ENCODE results near the gene ZNF771.
"Not testable (repeated sequence)": the region's sequence is repeated elsewhere in the genome, so short reads cannot be mapped to it uniquely, and the experiment has no call there.

The ZNF771 gene

DNA sequence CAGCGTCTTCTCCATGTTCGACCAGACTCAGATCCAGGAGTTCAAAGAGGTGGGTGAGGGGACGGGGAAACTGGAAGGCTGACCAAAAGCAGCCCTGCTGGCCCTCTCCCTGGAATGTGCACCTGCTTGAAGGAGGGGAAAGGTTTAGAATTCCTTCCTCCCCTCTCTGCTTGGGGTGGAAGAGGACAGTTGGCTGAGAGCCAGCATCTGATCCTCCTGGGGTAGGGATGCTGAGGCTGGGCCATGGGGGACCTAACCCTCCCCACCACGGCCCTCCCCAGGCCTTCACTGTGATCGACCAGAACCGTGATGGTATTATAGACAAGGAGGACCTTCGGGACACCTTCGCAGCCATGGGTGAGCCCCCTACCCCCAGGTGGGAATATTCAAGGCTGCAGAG is 31.5 kb upstream of the ZNF771 start:
- no peak for DNase-seq (ENCODE audit: low spot score)

DNA sequence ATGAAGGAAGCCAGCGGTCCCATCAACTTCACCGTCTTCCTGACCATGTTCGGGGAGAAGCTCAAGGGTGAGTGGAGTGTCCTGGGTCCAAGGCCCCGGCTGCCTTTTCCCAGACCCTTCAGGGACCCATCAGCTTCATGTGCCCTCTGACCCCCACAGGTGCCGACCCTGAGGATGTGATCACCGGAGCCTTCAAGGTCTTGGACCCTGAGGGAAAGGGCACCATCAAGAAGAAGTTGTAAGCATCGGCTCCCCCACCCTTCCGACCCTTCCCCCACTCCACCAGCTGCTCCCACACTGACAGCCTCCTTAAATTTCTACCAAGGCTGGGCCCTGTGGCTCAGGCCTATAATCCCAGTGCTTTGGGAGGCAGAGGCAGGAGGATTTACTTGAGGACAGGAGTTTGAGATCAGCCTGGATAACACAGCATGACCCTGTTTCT is 30.9 kb upstream of the ZNF771 start:
- DNase-seq (ENCODE audit: low spot score), result no peak

DNA sequence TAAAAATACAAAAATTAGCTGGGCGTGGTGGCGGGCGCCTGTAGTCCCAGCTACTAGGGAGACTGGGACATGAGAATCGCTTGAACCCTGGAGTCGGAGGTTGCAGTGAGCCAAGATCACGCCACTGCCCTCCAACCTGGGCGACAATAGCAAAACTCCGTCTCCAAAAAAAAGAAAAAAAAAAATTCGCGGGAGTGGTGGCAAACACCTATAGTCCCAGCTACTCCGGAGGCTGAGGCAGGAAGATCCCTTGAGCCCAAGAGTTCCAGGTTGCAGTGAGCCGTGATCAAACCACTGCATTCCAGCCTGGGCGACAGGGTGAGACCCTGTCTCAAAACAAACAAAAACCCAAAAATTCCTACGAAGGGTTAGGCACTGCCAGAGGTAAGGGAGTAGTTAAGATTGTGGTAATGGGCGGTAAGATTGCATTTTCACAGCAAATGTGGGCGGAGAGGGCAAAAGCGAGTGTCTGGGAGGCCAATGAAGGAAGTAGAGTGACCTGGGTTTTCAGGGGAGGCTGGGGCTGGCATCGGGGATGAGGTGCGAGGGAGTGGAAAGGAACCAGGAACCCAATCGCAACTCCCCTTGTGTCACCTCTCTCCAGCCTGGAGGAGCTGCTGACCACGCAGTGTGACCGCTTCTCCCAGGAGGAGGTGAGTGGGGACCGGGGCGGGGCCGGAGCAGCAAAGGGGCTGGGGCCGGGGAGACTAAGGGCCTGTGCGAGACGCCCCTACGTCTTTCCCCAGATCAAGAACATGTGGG is 30.2 kb upstream of the ZNF771 start:
- no peak for DNase-seq (ENCODE audit: low spot score)

DNA sequence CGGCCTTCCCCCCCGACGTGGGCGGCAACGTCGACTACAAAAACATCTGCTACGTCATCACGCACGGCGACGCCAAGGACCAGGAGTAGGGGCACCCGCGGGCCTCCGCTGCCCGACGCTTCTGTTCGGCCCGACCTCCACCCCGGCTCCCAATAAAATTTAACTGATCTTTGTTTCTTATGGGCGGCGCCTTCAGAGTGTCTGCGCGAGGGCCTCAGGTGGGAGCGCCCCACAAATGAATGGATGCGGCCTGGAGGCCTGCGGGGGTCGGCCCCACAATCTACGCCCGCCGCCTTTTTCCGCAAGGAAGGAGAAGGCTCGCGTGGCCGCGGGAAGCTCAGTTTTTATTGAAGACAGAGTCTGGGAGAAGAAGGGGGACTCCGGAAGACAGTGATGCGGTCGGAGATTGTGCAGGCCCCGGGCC is 29.6 kb upstream of the ZNF771 start:
- DNase-seq (ENCODE audit: low spot score), result peak; percentile 97

DNA sequence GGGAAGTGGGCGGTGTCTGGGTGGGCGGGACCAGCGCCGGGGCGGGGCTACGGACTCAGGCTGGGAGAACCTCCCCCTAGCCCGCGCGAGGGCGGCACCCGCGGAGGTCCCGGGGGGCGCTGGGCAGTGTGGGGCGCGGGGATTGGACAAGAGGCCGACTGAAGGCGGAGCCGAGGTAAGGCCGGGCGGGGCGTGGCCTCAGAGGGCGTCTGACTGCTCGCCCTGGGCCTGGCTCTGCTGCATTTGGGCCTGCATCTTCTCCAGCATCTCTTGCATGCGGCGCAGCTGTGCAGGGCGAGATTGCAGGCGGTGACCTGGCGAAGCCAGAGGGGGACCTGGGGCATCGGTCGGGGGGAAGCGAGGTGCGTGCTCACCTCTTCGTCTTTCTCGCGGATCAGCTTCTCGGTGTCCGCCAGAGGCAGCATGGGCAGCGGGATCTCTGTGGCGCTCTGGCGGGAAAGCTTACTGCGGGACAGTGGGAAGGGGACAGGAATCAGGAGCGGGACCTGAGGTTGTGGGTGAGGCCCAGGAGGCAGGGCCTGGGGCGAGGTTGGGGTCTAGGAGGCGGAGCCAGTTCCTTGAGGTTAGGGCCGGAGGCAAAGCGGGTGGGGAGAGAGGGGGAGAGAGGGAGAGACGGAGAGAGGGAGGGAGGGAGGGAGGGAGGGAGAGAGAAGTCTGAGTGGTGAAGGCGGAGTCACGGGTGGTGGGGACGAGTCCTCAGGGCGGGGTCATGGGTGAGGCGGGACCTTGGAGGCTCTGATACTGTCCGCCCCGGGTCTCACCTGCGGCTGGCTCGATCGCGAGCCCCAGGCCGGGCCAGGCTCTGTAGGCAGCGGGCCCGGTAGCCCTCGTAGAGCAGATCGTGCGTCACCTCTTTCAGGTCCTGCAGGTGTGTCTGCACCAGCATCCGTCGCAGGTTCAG is 28.9 kb upstream of the ZNF771 start:
- DNase-seq (ENCODE audit: low spot score), result peak; percentile 98

DNA sequence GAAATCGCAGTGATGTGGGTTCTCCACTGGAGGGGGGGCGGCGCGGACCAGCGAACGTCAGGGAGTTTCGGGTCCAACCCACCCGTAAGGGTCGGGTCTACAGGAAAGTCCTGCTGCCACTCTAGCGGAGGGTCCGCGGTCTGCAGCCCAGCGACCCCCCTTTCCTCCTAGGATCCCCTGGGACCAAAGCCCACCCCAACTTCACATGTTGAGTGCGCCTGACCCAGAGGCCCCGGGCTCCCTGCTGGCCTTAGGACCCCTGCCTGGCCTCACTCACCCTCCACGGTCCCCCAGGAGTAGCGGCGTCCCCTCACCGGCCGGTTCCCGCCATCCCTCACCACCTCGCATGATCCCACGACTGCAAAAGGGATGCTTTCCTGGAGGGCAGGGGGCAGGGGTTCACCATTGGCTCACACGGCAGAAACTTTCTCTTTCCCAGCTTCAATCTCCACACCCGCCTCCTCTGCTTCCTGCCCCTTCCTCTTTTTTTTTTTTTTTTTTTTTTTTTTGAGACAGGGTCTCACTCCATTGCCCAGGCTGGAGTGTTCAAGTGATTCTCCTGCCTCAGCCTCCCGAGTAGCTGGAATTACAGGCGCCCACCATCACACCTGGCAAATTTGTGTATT is 28.1 kb upstream of the ZNF771 start:
- DNase-seq (ENCODE audit: low spot score), result no peak

DNA sequence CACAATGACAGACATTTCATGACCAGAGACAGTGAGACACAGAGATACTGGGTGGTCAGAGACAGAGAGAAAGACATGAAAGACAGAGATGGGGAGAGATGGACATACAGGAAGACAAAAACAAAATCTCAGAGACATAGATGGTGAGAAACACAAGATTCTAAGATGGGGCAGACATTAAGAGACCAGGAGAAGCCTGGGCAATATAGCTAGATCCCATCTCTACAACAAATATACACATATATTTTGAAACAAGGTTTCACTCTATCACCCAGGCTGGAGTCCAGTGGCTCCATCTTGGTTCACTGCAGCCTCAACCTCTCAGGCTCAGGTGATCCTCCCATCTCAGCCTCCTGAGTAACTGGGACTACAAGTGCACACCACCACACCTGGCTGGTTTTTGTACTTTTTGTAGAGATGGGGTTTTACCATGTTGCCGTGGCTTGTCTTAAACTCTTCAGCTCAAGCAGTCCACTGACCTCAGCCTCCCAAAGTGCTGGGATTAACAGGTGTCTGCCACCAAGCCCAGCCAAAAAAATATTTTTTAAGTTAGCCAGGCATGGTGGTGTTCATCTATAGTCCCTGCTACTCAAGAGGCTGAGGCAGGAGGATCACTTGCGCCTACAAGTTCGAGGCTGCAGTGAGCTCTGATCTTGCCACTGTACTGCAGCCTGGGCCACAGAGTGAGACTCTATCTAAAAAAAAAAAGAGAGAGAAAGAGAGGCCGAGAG is 27.2 kb upstream of the ZNF771 start:
- no peak for DNase-seq (ENCODE audit: low spot score)

DNA sequence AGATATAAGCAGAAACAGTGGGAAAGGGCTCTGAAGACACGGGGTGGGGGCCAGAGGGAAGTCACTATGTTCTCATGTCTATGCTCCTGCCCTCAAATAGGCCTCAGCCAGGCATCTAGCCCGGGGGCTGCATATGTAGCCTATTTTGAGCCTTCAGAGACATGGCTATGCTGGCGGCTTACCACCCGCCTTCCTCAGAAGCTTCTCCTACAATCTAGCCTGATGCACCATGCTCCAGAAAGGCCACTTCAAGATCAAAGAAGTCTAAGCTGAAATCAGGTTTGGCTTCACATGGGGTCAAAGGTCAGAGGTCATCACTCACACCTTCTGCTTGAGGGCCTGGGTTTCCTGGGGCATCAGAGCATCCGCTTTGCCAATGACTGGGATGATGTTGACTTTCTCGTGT is 26.6 kb upstream of the ZNF771 start:
- DNase-seq (ENCODE audit: low spot score), result no peak

DNA sequence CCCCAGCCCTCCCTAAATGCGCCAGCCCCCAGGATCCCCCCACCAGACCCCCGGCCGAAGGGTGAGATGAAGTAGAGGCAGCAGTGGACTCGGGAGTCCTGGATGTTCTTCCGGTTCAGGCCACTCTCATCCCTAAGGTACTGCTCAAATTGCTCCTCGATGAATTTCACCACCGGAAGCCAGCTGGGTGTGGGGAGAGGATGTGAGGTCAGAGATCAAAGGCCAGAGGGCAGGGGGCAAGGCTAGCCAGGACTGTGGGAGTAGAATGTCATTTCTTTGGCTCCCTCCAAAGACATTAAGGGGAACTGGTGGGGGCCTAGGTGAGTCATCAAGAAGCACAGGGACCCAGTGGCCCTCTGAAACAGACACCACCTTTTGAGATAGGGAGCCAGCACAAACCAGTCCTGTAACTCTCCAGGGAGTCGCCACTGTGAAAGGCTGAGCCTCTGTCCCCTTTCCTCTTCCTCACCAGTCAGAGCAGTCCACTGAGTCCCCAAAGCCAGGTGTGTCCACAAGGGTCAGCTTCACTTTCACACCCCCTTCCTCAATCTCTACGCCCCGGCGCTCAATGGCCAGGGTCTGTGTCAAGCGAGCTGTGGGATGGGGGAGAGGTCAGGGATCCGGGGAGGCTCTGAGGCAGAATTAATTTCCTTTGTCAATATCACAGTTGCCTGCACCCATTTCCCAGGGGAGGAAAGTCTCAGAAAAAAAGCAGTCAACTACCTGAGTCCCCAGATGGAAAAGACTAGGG is 25.9 kb upstream of the ZNF771 start:
- no peak for DNase-seq (ENCODE audit: low spot score)

DNA sequence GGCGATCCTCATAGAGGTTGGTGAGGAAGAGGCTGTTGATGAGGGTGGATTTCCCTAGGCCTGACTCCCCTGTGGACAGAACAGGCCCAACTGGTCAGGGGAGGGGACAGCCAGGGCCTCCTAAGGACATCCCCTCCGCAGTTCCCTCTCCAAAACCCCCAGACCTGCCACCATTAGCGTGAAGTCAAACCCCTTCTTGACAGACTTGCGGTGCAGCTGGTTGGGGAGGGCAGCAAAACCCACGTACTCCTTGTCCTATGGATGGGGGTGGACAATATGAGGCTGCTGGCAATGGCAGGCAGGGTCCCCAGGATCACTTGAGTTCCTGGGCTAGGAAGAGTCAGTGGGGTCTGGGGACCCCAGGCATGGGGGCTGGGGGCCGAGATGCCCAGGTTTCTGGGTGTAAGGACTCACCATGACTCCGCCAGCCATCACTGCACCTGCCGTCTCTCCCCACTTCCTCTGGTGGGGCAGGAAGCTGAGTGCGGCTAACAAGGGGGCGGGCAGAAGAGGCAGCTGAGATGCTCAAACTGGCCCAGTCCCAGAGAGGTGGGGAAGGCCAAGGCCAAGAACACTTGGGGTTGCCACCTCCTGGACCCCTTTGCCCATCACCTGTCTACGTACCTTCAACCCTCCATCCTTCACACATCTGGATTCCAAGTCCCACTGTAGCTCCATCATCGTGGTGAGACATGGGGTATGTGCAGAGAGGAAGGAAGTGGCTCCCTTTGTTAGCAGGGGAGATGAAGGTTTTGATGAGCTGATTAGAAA is 25.1 kb upstream of the ZNF771 start, which contains the start of gene SEPTIN1:
TSS of gene SEPTIN1 (minus strand) at position 451 of the 771 bp plus-strand sequence. CDS start at position 432, 19 bp downstream.
- DNase-seq (ENCODE audit: low spot score), result no peak

DNA sequence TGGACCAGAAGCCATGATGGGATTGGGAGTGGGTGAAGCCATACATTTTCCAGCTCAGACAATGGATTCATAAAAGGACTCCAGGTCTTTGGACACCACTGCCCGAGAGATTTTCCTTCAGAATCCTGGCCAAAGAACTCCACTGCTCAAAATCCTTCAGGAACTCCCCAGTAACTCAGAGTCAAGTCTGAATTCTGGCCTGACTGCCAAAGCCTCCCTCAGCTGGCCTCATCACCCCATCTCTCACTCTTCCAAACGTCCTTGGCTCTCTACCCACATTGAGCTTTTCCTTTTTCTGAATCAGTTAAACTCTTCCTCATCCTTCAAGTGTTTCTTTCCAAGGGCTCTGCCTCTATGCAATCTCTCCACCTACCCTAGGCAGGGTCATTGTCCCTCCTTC is 23.9 kb upstream of the ZNF771 start:
- peak; percentile 1 for DNase-seq (ENCODE audit: low spot score)

DNA sequence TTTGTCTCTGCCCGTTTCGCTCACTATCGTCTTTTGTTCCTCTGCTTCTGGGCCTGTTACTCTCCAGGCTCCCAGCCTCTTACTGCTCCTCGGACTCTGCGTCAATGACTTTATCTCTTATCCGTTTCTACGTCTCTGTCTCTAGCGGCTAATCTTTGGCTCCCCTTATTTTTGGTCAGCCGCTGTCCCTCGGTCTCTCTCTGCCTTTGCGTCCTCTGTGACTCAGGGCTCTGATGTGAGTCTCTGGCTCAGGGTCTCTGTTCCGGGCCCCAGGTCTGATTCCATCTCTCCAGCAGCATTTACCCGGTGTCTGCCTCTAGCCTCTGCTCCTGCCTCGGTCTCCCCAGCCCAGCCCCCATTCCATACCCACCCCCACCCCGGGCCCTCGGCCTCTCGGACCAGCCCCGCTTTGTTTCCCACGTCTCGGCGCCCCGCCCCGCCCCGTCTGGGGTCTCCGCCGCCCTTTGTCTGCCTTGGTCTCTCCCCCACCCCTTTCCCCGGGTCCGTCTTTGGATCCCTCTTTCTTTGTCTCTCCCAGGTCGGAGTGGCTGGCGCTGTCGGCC is 12.7 kb upstream of the ZNF771 start:
- DNase-seq (ENCODE audit: low spot score), result peak; percentile 71

DNA sequence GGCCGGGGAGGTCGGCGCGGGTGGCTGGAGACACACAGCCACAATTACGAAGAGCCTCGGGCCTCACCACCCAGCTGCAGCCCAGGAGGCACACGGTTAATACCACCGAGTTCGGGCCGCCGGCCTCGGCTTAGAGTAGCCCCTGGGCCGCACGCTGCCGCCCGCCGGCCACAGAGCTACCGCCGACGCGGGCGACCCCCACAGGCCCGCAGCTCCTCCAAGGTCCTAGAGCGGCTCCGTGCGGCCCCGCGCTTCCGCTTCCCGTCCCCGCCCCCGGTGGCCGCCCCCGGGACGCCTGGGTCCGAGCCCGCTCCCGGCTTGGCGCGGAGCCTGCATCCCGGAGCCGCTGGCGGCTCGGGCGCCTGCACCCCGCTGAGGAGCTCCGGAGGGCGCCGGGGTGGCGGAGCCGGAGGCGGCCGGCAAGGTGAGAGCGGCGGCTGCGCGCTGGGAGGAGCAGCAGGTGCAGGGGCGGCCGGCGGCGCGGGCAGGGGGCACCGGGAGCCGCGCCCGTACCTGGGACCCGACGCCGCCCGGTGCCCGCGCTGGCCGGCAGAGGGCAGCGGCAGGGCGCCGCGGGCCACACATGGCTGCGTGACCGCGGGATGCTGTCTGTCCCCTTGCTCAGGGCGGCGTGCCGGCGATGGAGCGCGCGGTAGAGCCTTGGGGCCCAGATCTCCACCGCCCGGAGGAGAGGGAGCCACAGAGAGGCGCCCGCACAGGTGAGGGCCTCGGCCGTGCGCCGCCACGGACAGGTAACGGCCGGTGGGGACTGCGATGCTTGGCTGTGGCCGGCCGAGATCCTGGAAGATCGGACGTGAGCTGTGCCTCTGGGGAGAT is 12.0 kb upstream of the ZNF771 start, which contains the start of gene ZNF48:
TSS of gene ZNF48 (plus strand) at position 266 of the 837 bp plus-strand sequence. CDS start at position 641, 375 bp downstream.
- DNase-seq (ENCODE audit: low spot score), result peak; percentile 94

DNA sequence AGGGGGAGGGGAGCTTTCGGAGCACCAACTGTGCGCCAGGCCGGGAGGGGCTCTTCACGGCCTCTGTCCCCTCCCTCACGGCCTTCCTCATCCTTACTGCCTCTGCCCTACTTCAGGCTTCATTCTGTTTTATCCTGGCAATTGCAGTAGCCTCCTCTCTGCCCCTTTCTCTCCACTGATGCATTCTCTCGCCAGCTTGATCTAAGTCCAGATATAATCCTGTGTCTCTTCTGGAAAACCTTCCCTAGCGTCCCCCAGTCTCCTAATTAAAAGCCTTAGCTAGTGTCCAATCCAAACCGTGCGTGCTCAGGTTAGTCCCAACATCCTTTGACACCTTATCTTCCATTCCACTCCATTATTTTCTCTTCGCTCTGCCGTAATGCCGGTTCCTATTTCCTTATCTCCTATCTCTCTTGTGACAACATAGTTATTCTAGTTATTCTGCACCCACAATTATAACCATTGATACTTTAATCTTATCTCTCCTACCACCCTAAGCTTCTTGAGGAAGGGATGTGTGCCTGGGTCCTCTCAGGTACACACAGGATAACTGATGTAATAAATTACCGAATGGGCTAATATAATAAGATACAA is 11.3 kb upstream of the ZNF771 start:
- DNase-seq (ENCODE audit: low spot score), result peak; percentile 59

DNA sequence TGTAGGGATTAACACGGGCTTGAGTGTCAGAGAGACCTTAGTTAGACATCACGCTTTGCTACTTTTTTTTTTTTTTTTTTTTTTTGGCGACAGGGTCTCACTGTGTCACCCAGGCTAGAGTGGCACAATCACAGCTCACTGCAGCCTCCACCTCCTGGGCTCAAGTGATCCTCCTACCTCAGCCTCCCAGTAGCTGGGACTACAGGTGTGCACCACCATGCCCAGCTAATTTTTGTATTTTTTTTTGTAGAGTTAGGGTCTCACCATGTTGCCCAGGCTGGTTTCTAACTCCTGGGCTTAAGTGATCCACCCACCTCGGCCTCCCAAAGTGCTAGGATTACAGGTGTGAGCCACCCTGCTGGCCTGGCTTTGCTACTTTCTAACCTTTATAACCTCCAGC is 10.8 kb upstream of the ZNF771 start:
- DNase-seq (ENCODE audit: low spot score), result not testable (repeated sequence)

DNA sequence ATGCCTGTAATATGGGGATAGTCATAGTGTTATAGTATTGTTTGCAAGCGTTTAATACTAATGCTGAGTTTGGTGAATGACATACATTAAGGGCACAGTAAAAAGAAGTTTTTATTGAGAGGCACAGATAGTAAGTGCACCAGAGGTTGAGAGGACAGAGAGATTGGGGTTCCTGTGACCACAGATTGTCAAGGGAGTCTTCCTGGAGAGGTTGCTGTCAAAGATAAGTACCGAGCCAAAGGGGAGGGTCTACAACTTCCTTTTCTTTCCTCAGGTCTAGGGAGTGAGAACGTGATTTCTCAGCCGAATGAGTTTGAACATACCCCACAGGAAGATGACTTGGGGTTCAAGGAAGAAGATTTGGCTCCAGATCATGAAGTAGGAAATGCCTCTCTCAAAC is 10.3 kb upstream of the ZNF771 start:
- DNase-seq (ENCODE audit: low spot score), result no peak

DNA sequence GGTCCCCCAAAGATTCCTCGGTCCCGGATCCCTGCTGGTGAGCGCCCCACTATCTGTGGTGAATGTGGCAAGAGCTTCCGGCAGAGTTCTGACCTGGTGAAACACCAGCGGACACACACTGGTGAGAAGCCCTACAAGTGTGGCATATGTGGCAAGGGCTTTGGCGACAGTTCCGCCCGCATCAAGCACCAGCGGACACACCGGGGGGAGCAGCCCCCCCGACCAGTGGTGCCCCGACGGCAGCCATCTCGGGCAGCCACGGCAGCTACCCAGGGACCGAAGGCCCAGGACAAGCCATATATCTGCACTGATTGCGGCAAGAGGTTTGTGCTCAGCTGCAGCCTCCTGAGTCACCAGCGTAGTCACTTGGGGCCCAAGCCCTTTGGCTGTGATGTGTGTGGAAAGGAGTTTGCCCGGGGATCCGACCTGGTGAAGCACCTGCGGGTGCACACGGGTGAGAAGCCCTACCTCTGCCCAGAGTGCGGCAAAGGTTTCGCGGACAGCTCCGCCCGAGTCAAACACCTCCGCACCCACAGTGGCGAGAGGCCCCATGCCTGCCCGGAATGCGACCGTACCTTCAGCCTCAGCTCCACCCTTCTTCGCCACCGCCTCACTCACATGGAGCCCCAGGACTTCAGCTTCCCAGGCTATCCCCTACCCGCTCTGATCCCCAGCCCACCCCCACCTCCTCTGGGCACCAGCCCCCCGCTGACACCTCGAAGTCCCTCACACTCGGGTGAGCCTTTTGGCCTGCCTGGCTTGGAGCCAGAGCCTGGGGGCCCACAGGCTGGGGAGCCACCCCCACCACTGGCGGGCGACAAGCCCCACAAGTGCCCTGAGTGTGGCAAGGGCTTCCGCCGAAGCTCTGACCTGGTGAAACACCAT is 9.4 kb upstream of the ZNF771 start:
- DNase-seq (ENCODE audit: low spot score), result no peak
